GM11168 (cell line): ENCODE results near the gene NPPC.

Experiments
- in situ Hi-C: fragments of 300-500 bp; cut with MboI; formaldehyde crosslinking; loops from one replicate; pipeline ENCODE4 v1.12.0; 2022; ENCODE audit warnings: low sequenced_read_pairs; ENCODE audit not compliant: unreplicated experiment

Gene NPPC

GRCh38 chr2:231936491-231936890 lies 10.3 kb upstream of the NPPC start:
- in situ Hi-C loops = loop anchor here (10.0 kb wide), 1 partner anchor 358 kb away; no protein-coding TSS in a partner anchor

- in situ Hi-C loops = loop anchor here (10.0 kb wide), 1 partner anchor 359 kb away; no protein-coding TSS in a partner anchor
Measured at GRCh38 chr2:231935815-231936214, 9.6 kb upstream of the NPPC start.

- in situ Hi-C loops = loop anchor here (10.0 kb wide), 1 partner anchor 360 kb away; no protein-coding TSS in a partner anchor
Measured at GRCh38 chr2:231935207-231935524, 9.0 kb upstream of the NPPC start.

GRCh38 chr2:231934441-231935206 lies 8.4 kb upstream of the NPPC start:
- in situ Hi-C loops = loop anchor here (10.0 kb wide), 1 partner anchor 360 kb away; no protein-coding TSS in a partner anchor

GRCh38 chr2:231933916-231934401 lies 7.8 kb upstream of the NPPC start:
- in situ Hi-C loops = loop anchor here (10.0 kb wide), 1 partner anchor 361 kb away; no protein-coding TSS in a partner anchor

- in situ Hi-C loops = loop anchor here (10.0 kb wide), 1 partner anchor 362 kb away; no protein-coding TSS in a partner anchor
Measured at GRCh38 chr2:231932985-231933915, 7.1 kb upstream of the NPPC start.

GRCh38 chr2:231932711-231932970 lies 6.4 kb upstream of the NPPC start:
- in situ Hi-C loops = loop anchor here (10.0 kb wide), 1 partner anchor 362 kb away; no protein-coding TSS in a partner anchor

GRCh38 chr2:231931481-231931915 lies 5.3 kb upstream of the NPPC start:
- in situ Hi-C loops = loop anchor here (10.0 kb wide), 1 partner anchor 363 kb away; no protein-coding TSS in a partner anchor

GRCh38 chr2:231930593-231931281 lies 4.5 kb upstream of the NPPC start:
- in situ Hi-C loops = loop anchor here (10.0 kb wide), 1 partner anchor 364 kb away; no protein-coding TSS in a partner anchor

- in situ Hi-C loops = loop anchor here (5.0 to 10.0 kb wide), 2 partner anchors 212 to 365 kb away; no protein-coding TSS in a partner anchor
Measured at GRCh38 chr2:231929961-231930592, 3.9 kb upstream of the NPPC start.

GRCh38 chr2:231928901-231929725 lies 2.9 kb upstream of the NPPC start:
- in situ Hi-C loops = loop anchor here (5.0 kb wide), 1 partner anchor 213 kb away; no protein-coding TSS in a partner anchor

GRCh38 chr2:231928481-231928880 lies 2.3 kb upstream of the NPPC start:
- in situ Hi-C loops = loop anchor here (5.0 kb wide), 1 partner anchor 214 kb away; no protein-coding TSS in a partner anchor

- in situ Hi-C loops = loop anchor here (5.0 kb wide), 1 partner anchor 215 kb away; no protein-coding TSS in a partner anchor
Measured at GRCh38 chr2:231927566-231927890, 1.3 kb upstream of the NPPC start.

- in situ Hi-C loops = loop anchor here (5.0 kb wide), 1 partner anchor 215 kb away; no protein-coding TSS in a partner anchor
Measured at GRCh38 chr2:231926761-231927565, 767 bp upstream of the NPPC start.

- in situ Hi-C loops = loop anchor here (5.0 kb wide), 1 partner anchor 217 kb away; no protein-coding TSS in a partner anchor
Measured at GRCh38 chr2:231925303-231926179, 655 bp downstream of the NPPC start.

- in situ Hi-C loops = loop anchor here (5.0 kb wide), 1 partner anchor 217 kb away; no protein-coding TSS in a partner anchor
Measured at GRCh38 chr2:231924889-231925275, 1.3 kb downstream of the NPPC start.
